RPMI7951 (cell line): ENCODE results near the gene DHX40. TPM values are rescaled to one million over a fixed set of nuclear protein-coding genes. Genes with fewer than 3 reads are reported as not detected.

Experiments used
- DNase-seq: peaks from one replicate; pipeline ENCODE4 v3.0.0-alpha.2; 2012; ENCODE audit warnings: low read depth
- total RNA-seq: library from RNA; depleted of rRNA; stranded (reverse); fragments of >200 nt; shearing (Covaris generic); gene quantifications from 2 replicates; pipeline ENCODE4 v1.2.3, GENCODE V29; 2014; rRNA removed

Gene DHX40
- total RNA-seq, 1 experiment from 2014 or later = 43.7 TPM

GRCh38 chr17:59631276-59631675, 65.9 kb downstream of the DHX40 start:
- DNase-seq = no peak

GRCh38 chr17:59632398-59632797, 67.0 kb downstream of the DHX40 start:
- no peak for DNase-seq

GRCh38 chr17:59633658-59634359, 68.4 kb downstream of the DHX40 start:
- no peak for DNase-seq

- no peak for DNase-seq
Observed at GRCh38 chr17:59634632-59635541, 69.5 kb downstream of the DHX40 start.

- no peak for DNase-seq
Observed at GRCh38 chr17:59637611-59638310, 72.4 kb downstream of the DHX40 start.

GRCh38 chr17:59638553-59638952, 73.1 kb downstream of the DHX40 start:
- no peak for DNase-seq

- no peak for DNase-seq
Observed at GRCh38 chr17:59641799-59642484, 76.5 kb downstream of the DHX40 start.

GRCh38 chr17:59642565-59642964, 77.2 kb downstream of the DHX40 start:
- DNase-seq = no peak

- DNase-seq = peak; percentile 13
Observed at GRCh38 chr17:59643159-59644140, 78.0 kb downstream of the DHX40 start.

- no peak for DNase-seq
Observed at GRCh38 chr17:59647288-59647687, 81.9 kb downstream of the DHX40 start.

GRCh38 chr17:59649886-59650285, 84.5 kb downstream of the DHX40 start:
- no peak for DNase-seq

- no peak for DNase-seq
Observed at GRCh38 chr17:59650642-59651041, 85.2 kb downstream of the DHX40 start.

GRCh38 chr17:59651346-59651745, 85.9 kb downstream of the DHX40 start:
- peak; percentile 62 for DNase-seq

- peak; percentile 74 for DNase-seq
Observed at GRCh38 chr17:59652119-59652518, 86.7 kb downstream of the DHX40 start.

GRCh38 chr17:59656624-59657023, 91.2 kb downstream of the DHX40 start:
- peak; percentile 62 for DNase-seq

Other genes with a start within 250 kb of the DHX40 start
- gene YPEL2, start 234.0 kb upstream of the DHX40 start, total RNA-seq = 1.5 and 1.9 TPM in 2 replicates
- gene CLTC, start 54.3 kb downstream of the DHX40 start, total RNA-seq = 250 and 286 TPM in 2 replicates
- gene PTRH2, start 141.8 kb downstream of the DHX40 start, total RNA-seq = 19.1 and 30.6 TPM in 2 replicates
- gene VMP1, start 142.0 kb downstream of the DHX40 start, total RNA-seq = 211 and 212 TPM in 2 replicates